Brain microvascular endothelial cell (primary cell): ENCODE results near the gene GPM6B.

ENCODE experiments used
- DNase-seq: peaks from one replicate; pipeline ENCODE4 v3.0.0-alpha.2; 2020
- H3K27ac ChIP-seq: fragments of 250-450 bp; sonication (Bioruptor Pico); 2 replicates; pipeline ENCODE4 v1.5.1; 2020; ENCODE audit warnings: mild to moderate bottlenecking, moderate library complexity
- H3K27me3 ChIP-seq: fragments of 250-450 bp; sonication (Bioruptor Pico); replicated peaks from 2 replicates; pipeline ENCODE4 v1.5.1; 2020; ENCODE audit warnings: mild to moderate bottlenecking
- H3K36me3 ChIP-seq: fragments of 250-450 bp; sonication (Bioruptor Pico); replicated peaks from 2 replicates; pipeline ENCODE4 v1.5.1; 2020; ENCODE audit warnings: mild to moderate bottlenecking
- H3K4me3 ChIP-seq: 2 replicates; pipeline ENCODE4 v1.5.1; 2011; ENCODE audit warnings: low read depth, mild to moderate bottlenecking, control low read depth, low read length, moderate library complexity
- CTCF ChIP-seq: IDR thresholded peaks from 2 replicates; pipeline ENCODE4 v1.5.1; 2011; ENCODE audit warnings: low read depth, mild to moderate bottlenecking, moderate library complexity, low read length, control low read depth, inconsistent platforms; ENCODE audit errors: missing control alignments
- in situ Hi-C: cut with HindIII; loops from 2 replicates; pipeline ENCODE4 v1.10.0; 2017; ENCODE audit warnings: low sequenced_read_pairs, low pct_ligation_motif_present

The GPM6B gene

DNA sequence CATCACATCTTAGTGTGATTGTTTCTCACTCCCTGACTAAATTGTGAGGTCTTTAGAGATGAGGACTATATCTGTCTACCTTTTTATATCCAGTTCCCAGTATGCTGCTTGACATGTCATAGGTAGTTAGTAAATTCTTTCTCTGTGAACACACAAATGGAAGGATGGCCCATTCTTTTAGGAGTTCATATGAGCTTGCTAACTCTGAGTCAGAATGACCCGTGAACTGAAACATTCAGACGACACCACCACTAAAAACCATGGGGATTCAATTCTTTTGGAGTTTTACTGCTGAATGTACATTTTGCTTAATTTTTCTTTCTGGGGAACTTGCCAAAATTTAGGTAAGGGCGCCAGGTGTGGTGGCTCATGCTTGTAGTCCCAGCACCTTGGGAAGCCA lies 68.4 kb downstream of the GPM6B start:
- in situ Hi-C loops = no loop called here
- no peak overlapping the region for H3K4me3 ChIP-seq
- peaks cover 2% of the 10 kb centered on the region for H3K36me3 ChIP-seq
- no peaks in the 10 kb centered on the region for H3K27me3 ChIP-seq
- TF ChIP-seq CTCF = no peak
- DNase-seq = no peak
- no peak overlapping the region for H3K27ac ChIP-seq

- TF ChIP-seq CTCF = peak; percentile 75
- in situ Hi-C loops = no loop called here
- H3K27ac ChIP-seq = no peak overlapping the region
- H3K36me3 ChIP-seq = peaks cover 2% of the 10 kb centered on the region
- DNase-seq = peak; percentile 39
- H3K27me3 ChIP-seq = no peaks in the 10 kb centered on the region
- no peak overlapping the region for H3K4me3 ChIP-seq
Measured at GRCh38 chrX:13747836-13748235, 69.1 kb downstream of the GPM6B start.

DNA sequence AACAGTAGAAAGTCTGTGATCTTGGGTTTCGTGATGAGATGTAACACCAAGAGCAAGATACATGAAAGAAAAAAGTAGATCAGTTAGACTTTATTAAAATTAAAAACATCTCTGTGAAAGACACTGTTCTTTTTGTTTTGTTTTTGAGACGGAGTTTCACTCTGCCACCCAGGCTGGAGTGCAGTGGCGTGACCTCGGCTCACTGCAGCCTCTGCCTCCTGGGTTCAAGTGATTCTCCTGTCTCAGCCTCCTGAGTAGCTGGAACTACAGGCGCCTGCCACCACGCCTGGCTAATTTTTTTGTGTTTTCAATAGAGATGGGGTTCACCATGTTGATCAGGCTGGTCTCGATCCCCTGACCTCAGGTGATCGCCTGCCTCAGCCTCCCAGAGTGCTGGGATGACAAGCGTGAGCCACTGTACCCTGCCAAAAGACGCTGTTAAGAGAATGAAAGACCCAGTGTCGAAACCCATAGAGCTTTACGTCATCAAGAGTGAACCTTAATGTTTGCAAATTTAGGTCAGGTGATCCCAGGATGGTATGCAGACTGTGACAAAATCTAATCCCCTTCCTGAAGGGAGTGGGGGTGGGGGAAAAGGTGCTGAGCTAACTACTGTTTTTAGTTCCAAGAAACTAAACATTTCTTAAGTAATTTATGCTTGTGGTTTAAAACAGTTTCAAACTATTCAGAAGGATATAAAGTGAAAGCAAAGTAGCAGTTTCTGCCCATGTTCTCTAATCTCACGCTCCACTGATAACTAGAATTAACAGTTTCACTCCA lies 74.3 kb downstream of the GPM6B start:
- Histone ChIP-seq H3K27me3 (no peaks in the 10 kb centered on the region), H3K27ac (no peak overlapping the region), H3K36me3 (no peaks in the 10 kb centered on the region), H3K4me3 (no peak overlapping the region)
- no peak for DNase-seq
- in situ Hi-C loops = no loop called here
- no peak for TF ChIP-seq CTCF

GRCh38 chrX:13741695-13742094 lies 75.2 kb downstream of the GPM6B start:
- DNase-seq = no peak
- H3K36me3 ChIP-seq = no peaks in the 10 kb centered on the region
- in situ Hi-C loops = no loop called here
- H3K4me3 ChIP-seq = no peak overlapping the region
- TF ChIP-seq CTCF = no peak
- H3K27me3 ChIP-seq = no peaks in the 10 kb centered on the region
- H3K27ac ChIP-seq = no peak overlapping the region

DNA sequence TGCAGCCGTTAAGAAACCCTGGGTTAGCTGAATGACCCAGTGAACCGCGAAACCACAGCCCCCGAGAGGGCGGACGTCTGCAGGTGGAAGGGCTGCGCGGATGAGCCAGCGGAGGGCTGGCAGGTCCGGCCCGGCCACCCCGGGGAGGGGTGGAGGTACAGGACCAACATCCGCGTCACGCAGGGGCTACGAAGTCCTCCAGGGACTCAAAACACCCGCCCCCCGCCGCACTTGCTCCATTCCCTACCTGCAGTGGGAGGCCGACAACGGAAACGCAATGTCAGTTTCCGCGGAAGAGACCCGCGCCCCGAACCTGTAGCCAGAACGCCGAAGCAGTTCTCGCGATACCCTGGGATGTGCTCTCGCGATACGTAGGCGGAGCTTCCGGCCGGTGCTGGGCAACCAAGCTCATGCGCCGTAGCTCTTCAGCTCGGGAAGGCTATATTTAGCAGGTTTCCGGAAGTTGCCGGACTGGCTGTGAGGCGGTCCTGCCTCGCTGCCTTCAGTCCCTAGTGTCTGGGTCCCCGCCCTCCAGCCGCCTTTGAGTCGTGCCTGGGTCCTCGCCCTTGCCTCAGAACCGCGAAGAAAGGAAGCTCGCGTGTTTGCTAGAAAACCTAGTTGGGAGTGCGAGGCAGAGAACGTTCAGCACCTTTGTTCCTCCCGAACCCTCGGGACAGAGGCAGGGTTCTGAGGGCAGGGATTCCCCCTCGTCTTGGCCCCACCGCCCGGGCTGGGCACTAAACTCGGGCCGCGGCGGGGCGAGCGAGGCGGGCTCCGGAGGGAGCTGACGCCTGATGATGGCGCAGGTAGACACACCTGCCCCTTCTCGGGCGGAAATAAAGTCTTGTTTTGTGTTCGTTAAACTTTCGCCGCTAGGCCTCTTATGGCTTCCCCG lies 82.4 kb downstream of the GPM6B start, which contains the start of the genes OFD1 and TRAPPC2:
Gene OFD1 (plus strand): TSS at position 471 of the 895 bp plus-strand sequence. CDS start 324 bp downstream, at position 795.
Gene TRAPPC2 (minus strand): TSS at position 343 of the 895 bp plus-strand sequence. CDS start 14,657 bp downstream, outside the sequence.
- Histone ChIP-seq H3K36me3 (no peaks in the 10 kb centered on the region), H3K27ac (peak within 1 kb of the TSS; percentile 67), H3K4me3 (peak within 1 kb of the TSS; percentile 72), H3K27me3 (no peaks in the 10 kb centered on the region)
- peak; percentile 96 for DNase-seq
- TF ChIP-seq CTCF = no peak
- in situ Hi-C loops = no loop called here
